Peyer's patch (tissue), 4 donors: Measurements from ENCODE around the gene B3GNT7.

ENCODE experiments used
- CTCF ChIP-seq, 6 experiments: fragments of 450-650 bp in 4 of 6; fragments of 200-600 bp in 2 of 6; sonication (generic) in 1 of 6; IDR thresholded peaks; one replicate each; pipeline ENCODE4 v1.5.1; 2017 to 2019; ENCODE audit warnings: antibody characterized with exemption in 6 of 6, mild to moderate bottlenecking in 3 of 6, moderate library complexity in 1 of 6
- POLR2A ChIP-seq, 2 donors: fragments of 450-650 bp; IDR thresholded peaks; one replicate each; pipeline ENCODE4 v1.5.1; 2017; ENCODE audit warnings: antibody characterized with exemption in 2 of 2, mild to moderate bottlenecking in 2 of 2, moderate library complexity in 2 of 2

- no peak for TF ChIP-seq CTCF (IDR thresholded peaks at IDR 0.05)
- no peak for TF ChIP-seq POLR2A (IDR thresholded peaks at IDR 0.05)
Measured at GRCh38 chr2:231360401-231360800, 35.1 kb upstream of the B3GNT7 start.
